IMR-90 (cell line): ENCODE measurements around the gene DOCK4. TPM values are rescaled to one million over a fixed set of nuclear protein-coding genes. Genes with fewer than 3 reads are reported as not detected.

Experiments
- ATAC-seq: fragments of 200-7000 bp; cut with Tn5 transposase; 2 replicates; pipeline ENCODE4 v1.9.1; 2020; ENCODE audit warnings: low read depth, mild to moderate bottlenecking, moderate library complexity
- BruUV-seq: library from RNA; stranded (reverse); fragments of 400-500 nt; replicated peaks from 2 replicates; lab custom pipeline; 2021; lab: Mats Ljungman, UMichigan
- CTCF ChIA-PET: fragments of 300-600 bp; formaldehyde crosslinking; extraction: SDS; loops from one replicate; lab custom pipeline; 2021; ENCODE audit warnings: antibody characterized with exemption; lab: Yijun Ruan, JAX
- POLR2A ChIA-PET: fragments of 300-600 bp; sonication (Branson Sonifier 250); formaldehyde crosslinking; loops from one replicate; lab custom pipeline; 2022; ENCODE audit warnings: antibody characterized with exemption; ENCODE audit not compliant: unreplicated experiment; lab: Charles Lee
- DNase-seq: peaks from one replicate; pipeline ENCODE4 v3.0.0; 2013
- H2AFZ ChIP-seq: replicated peaks from 2 replicates; pipeline ENCODE3; 2013; ENCODE audit warnings: low read length, mild to moderate bottlenecking; ENCODE audit not compliant: poor library complexity
- H2AK5ac ChIP-seq: 2 replicates; pipeline ENCODE4 v1.6.1; 2013; ENCODE audit warnings: low read depth, low read length, inconsistent platforms
- H2AK9ac ChIP-seq: replicated peaks from 2 replicates; pipeline ENCODE3; 2013; ENCODE audit warnings: mild to moderate bottlenecking, low read depth, low read length, moderate library complexity; ENCODE audit not compliant: poor library complexity
- H2BK120ac ChIP-seq: 2 replicates; pipeline ENCODE4 v1.6.1; 2013; ENCODE audit warnings: low read depth, low read length, inconsistent platforms
- H2BK15ac ChIP-seq: 3 replicates; pipeline ENCODE4 v1.6.1; 2013; ENCODE audit warnings: low read depth, low read length, inconsistent platforms
- H2BK20ac ChIP-seq: 2 replicates; pipeline ENCODE4 v1.6.1; 2013; ENCODE audit warnings: low read depth, mild to moderate bottlenecking, inconsistent platforms, low read length, moderate library complexity
- H2BK5ac ChIP-seq: 2 replicates; pipeline ENCODE4 v1.6.1; 2013; ENCODE audit warnings: mild to moderate bottlenecking, low read depth, low read length, inconsistent platforms; ENCODE audit not compliant: poor library complexity, severe bottlenecking
- H3K14ac ChIP-seq: replicated peaks from 2 replicates; pipeline ENCODE4 v1.6.1; 2013; ENCODE audit warnings: low read depth, low read length, inconsistent platforms
- H3K18ac ChIP-seq: 2 replicates; pipeline ENCODE4 v1.6.1; 2013; ENCODE audit warnings: low read depth, low read length, control low read depth
- H3K23ac ChIP-seq: 2 replicates; pipeline ENCODE4 v1.6.1; 2013; ENCODE audit warnings: low read depth, low read length, inconsistent platforms
- H3K27ac ChIP-seq: 2 replicates; pipeline ENCODE4 v1.5.1; 2013; ENCODE audit warnings: mild to moderate bottlenecking, control low read depth, low read length; ENCODE audit not compliant: insufficient read depth
- H3K27me3 ChIP-seq: 2 replicates; pipeline ENCODE4 v1.6.1; 2013; ENCODE audit warnings: low read length; ENCODE audit not compliant: control insufficient read depth, insufficient read depth
- H3K36me3 ChIP-seq: 2 replicates; pipeline ENCODE4 v1.6.1; 2013; ENCODE audit warnings: low read length, mixed read lengths; ENCODE audit not compliant: control insufficient read depth, insufficient read depth
- H3K4ac ChIP-seq: 2 replicates; pipeline ENCODE4 v1.6.1; 2013; ENCODE audit warnings: low read depth, low read length, inconsistent platforms
- H3K4me1 ChIP-seq: 2 replicates; pipeline ENCODE4 v1.6.1; 2013; ENCODE audit warnings: low read length, mixed read lengths; ENCODE audit not compliant: control insufficient read depth, insufficient read depth
- H3K4me2 ChIP-seq: 2 replicates; pipeline ENCODE4 v1.6.1; 2013; ENCODE audit warnings: low read depth, mild to moderate bottlenecking, control low read depth, low read length, moderate library complexity
- H3K4me3 ChIP-seq: 2 replicates; pipeline ENCODE4 v1.5.1; 2013; ENCODE audit warnings: low read depth, mild to moderate bottlenecking, control low read depth, low read length, moderate library complexity; ENCODE audit not compliant: insufficient read depth
- H3K56ac ChIP-seq: 2 replicates; pipeline ENCODE4 v1.6.1; 2013; ENCODE audit warnings: low read length, inconsistent platforms; ENCODE audit not compliant: insufficient read depth; ENCODE audit errors: extremely low read depth
- H3K79me1 ChIP-seq, 2 experiments: 2 replicates each; pipeline ENCODE4 v1.6.1; 2013; ENCODE audit warnings: low read length in 2 of 2, inconsistent platforms in 1 of 2, low read depth in 1 of 2
- H3K9ac ChIP-seq: 2 replicates; pipeline ENCODE4 v1.6.1; 2013; ENCODE audit warnings: low read depth, low read length, control low read depth
- H3K9me1 ChIP-seq: 2 replicates; pipeline ENCODE4 v1.6.1; 2013; ENCODE audit warnings: low read length, inconsistent platforms; ENCODE audit not compliant: insufficient read depth
- H3K9me3 ChIP-seq: 2 replicates; pipeline ENCODE4 v1.6.1; 2013; ENCODE audit warnings: low read length; ENCODE audit not compliant: control insufficient read depth, insufficient read depth
- H4K20me1 ChIP-seq: 2 replicates; pipeline ENCODE4 v1.6.1; 2013; ENCODE audit warnings: low read length, inconsistent platforms; ENCODE audit not compliant: insufficient read depth
- H4K5ac ChIP-seq: 2 replicates; pipeline ENCODE4 v1.6.1; 2013; ENCODE audit warnings: mild to moderate bottlenecking, low read depth, low read length, control low read depth
- H4K8ac ChIP-seq, 2 experiments: 2 replicates each; pipeline ENCODE4 v1.6.1; 2013; ENCODE audit warnings: low read depth in 2 of 2, low read length in 2 of 2, control low read depth in 1 of 2, inconsistent platforms in 1 of 2
- H4K91ac ChIP-seq: 2 replicates; pipeline ENCODE4 v1.6.1; 2013; ENCODE audit warnings: low read depth, low read length, inconsistent platforms; ENCODE audit not compliant: insufficient read depth
- BHLHE40 ChIP-seq: fragments of 150-350 bp; IDR thresholded peaks from 2 replicates; pipeline ENCODE4 v1.6.1; 2016; ENCODE audit warnings: mild to moderate bottlenecking, low read depth, low read length
- CEBPB ChIP-seq: IDR thresholded peaks from 2 replicates; pipeline ENCODE4 v1.6.1; 2012; ENCODE audit warnings: low read depth, low read length, improper control_type of control experiment
- CHD1 ChIP-seq: IDR thresholded peaks from 2 replicates; pipeline ENCODE4 v1.6.1; 2012; ENCODE audit warnings: low read depth, low read length, improper control_type of control experiment
- CTCF ChIP-seq: conservative IDR thresholded peaks from 2 replicates; pipeline ENCODE4 v1.5.1; 2012; ENCODE audit warnings: mild to moderate bottlenecking, low read depth, low read length, improper control_type of control experiment
- ELK1 ChIP-seq: fragments of 150-350 bp; IDR thresholded peaks from 2 replicates; pipeline ENCODE4 v1.6.1; 2016; ENCODE audit warnings: low read depth, mild to moderate bottlenecking, low read length, moderate library complexity, borderline replicate concordance
- FOS ChIP-seq: fragments of 150-350 bp; IDR thresholded peaks from 2 replicates; pipeline ENCODE4 v1.6.1; 2016; ENCODE audit warnings: low read depth, low read length
- MAFK ChIP-seq: IDR thresholded peaks from 2 replicates; pipeline ENCODE4 v1.6.1; 2012; ENCODE audit warnings: low read depth, low read length, improper control_type of control experiment
- MAZ ChIP-seq: IDR thresholded peaks from 2 replicates; pipeline ENCODE4 v1.6.1; 2012; ENCODE audit warnings: low read depth, mild to moderate bottlenecking, low read length, improper control_type of control experiment, moderate library complexity, borderline replicate concordance
- MXI1 ChIP-seq: IDR thresholded peaks from 2 replicates; pipeline ENCODE4 v1.6.1; 2012; ENCODE audit warnings: low read depth, mild to moderate bottlenecking, low read length, moderate library complexity, borderline replicate concordance
- NFE2L2 ChIP-seq: fragments of 150-350 bp; IDR thresholded peaks from 2 replicates; pipeline ENCODE4 v1.6.1; 2016; ENCODE audit warnings: low read depth, mild to moderate bottlenecking, low read length
- POLR2A ChIP-seq: IDR thresholded peaks from 2 replicates; pipeline ENCODE4 v1.6.1; 2012; ENCODE audit warnings: mild to moderate bottlenecking, low read depth, low read length
- RAD21 ChIP-seq: IDR thresholded peaks from 2 replicates; pipeline ENCODE4 v1.6.1; 2012; ENCODE audit warnings: low read length, improper control_type of control experiment
- RCOR1 ChIP-seq: IDR thresholded peaks from 2 replicates; pipeline ENCODE4 v1.6.1; 2012; ENCODE audit warnings: mild to moderate bottlenecking, low read length, improper control_type of control experiment; ENCODE audit not compliant: insufficient replicate concordance
- RFX5 ChIP-seq: IDR thresholded peaks from 2 replicates; pipeline ENCODE4 v1.8.0; 2012; ENCODE audit warnings: low read depth, mild to moderate bottlenecking, low read length, moderate library complexity
- SMC3 ChIP-seq: fragments of 150-350 bp; IDR thresholded peaks from 2 replicates; pipeline ENCODE4 v1.6.1; 2016; ENCODE audit warnings: low read depth, mild to moderate bottlenecking, antibody characterized with exemption, low read length, moderate library complexity
- USF2 ChIP-seq: fragments of 150-350 bp; IDR thresholded peaks from 2 replicates; pipeline ENCODE4 v1.6.1; 2017; ENCODE audit warnings: mild to moderate bottlenecking, antibody characterized with exemption, low read length, low read depth
- WGBS, 2 experiments: methylation state at CpG; one replicate each; pipeline versions ENCODE4 v1.1.5 to v1.1.7; 2013; ENCODE audit warnings: missing lambda C conversion rate in 2 of 2; ENCODE audit not compliant: insufficient read length in 1 of 2; ENCODE audit errors: extremely low coverage in 2 of 2; 5-methylcytosine and 5-hydroxymethylcytosine counted together
- dilution Hi-C: fragments of 300-500 bp; cut with HindIII; formaldehyde crosslinking; loops from one replicate; pipeline ENCODE4 v1.14.3; 2018; ENCODE audit warnings: low sequenced_read_pairs; ENCODE audit not compliant: unreplicated experiment
- in situ Hi-C: fragments of 300-500 bp; cut with MboI; formaldehyde crosslinking; loops from 3 replicates; pipeline ENCODE4 v1.14.3; 2019; ENCODE audit warnings: low sequenced_read_pairs, inconsistent platforms, mixed read lengths
- intact Hi-C: fragments of 100-400 bp; cut with micrococcal nuclease; formaldehyde crosslinking; loops from 2 replicates; pipeline ENCODE4 v1.10.0; 2022
- polyA plus RNA-seq, 3 experiments: library from polyadenylated mRNA; depleted of rRNA; stranded (reverse); fragments of >200 nt; gene quantifications; 2 replicates each; pipeline ENCODE4 v1.2.3, GENCODE V29; 2012; ENCODE audit warnings: low replicate concordance in 1 of 3
- total RNA-seq: library from RNA; depleted of rRNA; stranded (reverse); fragments of >200 nt; gene quantifications from 2 replicates; pipeline ENCODE4 v1.2.3, GENCODE V29; 2012

Gene DOCK4
- total and polyA plus RNA-seq, 2 of the 4 experiments (the other 2 are of a cell fraction), result 4.4 to 12.2 TPM

GRCh38 chr7:112036071-112036470, 170.1 kb downstream of the DOCK4 start:
- Histone ChIP-seq H2BK120ac (no peak overlapping the region), H4K8ac (no peak overlapping the region), H3K18ac (no peak overlapping the region), H3K9me3 (no peaks in the 10 kb centered on the region), H3K14ac (no peak overlapping the region), H3K9me1 (no peaks in the 10 kb centered on the region), H3K36me3 (no peaks in the 10 kb centered on the region), H3K79me1 (no peaks in the 10 kb centered on the region), H3K23ac (no peak overlapping the region), H2AK5ac (no peak overlapping the region), H3K27ac (no peak overlapping the region), H3K4me2 (no peak overlapping the region; the same call in 1 of the 2 replicates), H3K4me1 (peaks cover 6% of the 10 kb centered on the region), H4K5ac (no peak overlapping the region), H3K56ac (no peak overlapping the region), H3K4ac (no peak overlapping the region), H3K4me3 (no peak overlapping the region), H4K91ac (no peak overlapping the region), H3K27me3 (no peaks in the 10 kb centered on the region), H2AK9ac (no peak overlapping the region), H2AFZ (no peak overlapping the region), H2BK20ac (no peak overlapping the region), H4K20me1 (no peaks in the 10 kb centered on the region), H2BK15ac (no peak overlapping the region), H3K9ac (no peak overlapping the region), H2BK5ac (no peak overlapping the region)
- peak; percentile 53 for DNase-seq
- in situ Hi-C loops (no loop called here), intact Hi-C loops (loop anchor here (5.0 kb wide), 1 partner anchor 39 kb away; no protein-coding TSS in a partner anchor), dilution Hi-C loops (no loop called here)
- peak; percentile 66 for ATAC-seq
- no CpG with 5 or more reads among the region's 2 CpGs for WGBS, 2 experiments
- ChIA-PET CTCF (no interaction called here), POLR2A (no interaction called here)
- TF ChIP-seq CEBPB, result peak; percentile 77
- TF ChIP-seq FOS, result peak; percentile 33; the same call in 1 of the 2 replicates
- TF ChIP-seq USF2, result no peak
- TF ChIP-seq MAZ, result no peak
- no peak for TF ChIP-seq POLR2A
- TF ChIP-seq MXI1, result no peak
- TF ChIP-seq CHD1, result no peak
- TF ChIP-seq RCOR1, result no peak
- TF ChIP-seq ELK1, result no peak
- TF ChIP-seq BHLHE40, result no peak
- no peak for TF ChIP-seq NFE2L2
- no peak for TF ChIP-seq MAFK
- TF ChIP-seq RAD21, result no peak
- no peak for TF ChIP-seq CTCF
- TF ChIP-seq SMC3, result no peak
- TF ChIP-seq RFX5, result no peak
- BruUV-seq, result no TSS peak
